ENCODE data around the gene PPTC7.
"Not testable (repeated sequence)": the region's sequence is repeated elsewhere in the genome, so short reads cannot be mapped to it uniquely, and the experiment has no call there.

PPTC7 gene

GRCh38 chr12:110600254-110600653 lies 17.1 kb upstream of the PPTC7 start:
- peak; percentile 5 for TF ChIP-seq CTCF (IDR thresholded peaks at IDR 0.05; ENCODE audit: insufficient read depth, low read length, missing control alignments)
- DNase-seq (ENCODE audit: low read depth, low spot score) = no peak
- no peak overlapping the region for H3K4me3 ChIP-seq (ENCODE audit: low read depth, low read length)
- ChIA-PET CTCF (interaction anchor here (0.7 to 19.8 kb wide), 23 partner anchors 9 to 288 kb away, joined by 3 to 671 read pairs (median 20); partner anchors contain the start of genes ARPC3, FAM216A, GPN3 and RAD9B), POLR2A (no interaction called here)

DNA sequence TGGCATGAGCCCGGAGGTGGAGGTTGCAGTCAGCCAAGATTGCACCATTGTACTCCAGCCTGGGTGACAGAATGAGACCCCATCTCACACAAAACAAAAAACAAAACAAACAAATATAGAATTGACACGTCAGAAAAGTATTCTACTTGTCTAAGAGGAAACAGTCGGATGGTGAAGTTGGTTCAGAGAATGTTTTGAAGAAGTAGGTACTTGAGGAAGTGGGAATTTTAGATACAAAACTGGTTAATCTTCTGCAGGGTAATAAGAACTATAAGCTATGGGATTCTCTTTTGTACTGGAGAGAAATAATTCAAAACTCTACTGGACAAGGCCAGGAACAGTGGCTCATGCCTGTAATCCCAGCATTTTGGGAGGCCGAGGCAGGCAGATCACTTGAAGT lies 16.2 kb upstream of the PPTC7 start:
- DNase-seq (ENCODE audit: low read depth, low spot score) = no peak
- H3K4me3 ChIP-seq (ENCODE audit: low read depth, low read length) = no peak overlapping the region
- no peak for TF ChIP-seq CTCF (IDR thresholded peaks at IDR 0.05; ENCODE audit: insufficient read depth, low read length, missing control alignments)
- CTCF ChIA-PET = interaction anchor here (0.9 to 19.8 kb wide), 14 partner anchors 8 to 147 kb away, joined by 3 to 671 read pairs (median 48); partner anchors contain the start of genes ARPC3, FAM216A, GPN3 and RAD9B
- POLR2A ChIA-PET = no interaction called here

- TF ChIP-seq CTCF (IDR thresholded peaks at IDR 0.05; ENCODE audit: insufficient read depth, low read length, missing control alignments) = no peak
- ChIA-PET CTCF (interaction anchor here (5.8 to 19.8 kb wide), 7 partner anchors 12 to 146 kb away, joined by 48 to 671 read pairs (median 161); partner anchors contain the start of genes ARPC3, FAM216A, GPN3 and RAD9B), POLR2A (no interaction called here)
- no peak overlapping the region for H3K4me3 ChIP-seq (ENCODE audit: low read depth, low read length)
- no peak for DNase-seq (ENCODE audit: low read depth, low spot score)
Observed at GRCh38 chr12:110597885-110598284, 14.8 kb upstream of the PPTC7 start.

DNA sequence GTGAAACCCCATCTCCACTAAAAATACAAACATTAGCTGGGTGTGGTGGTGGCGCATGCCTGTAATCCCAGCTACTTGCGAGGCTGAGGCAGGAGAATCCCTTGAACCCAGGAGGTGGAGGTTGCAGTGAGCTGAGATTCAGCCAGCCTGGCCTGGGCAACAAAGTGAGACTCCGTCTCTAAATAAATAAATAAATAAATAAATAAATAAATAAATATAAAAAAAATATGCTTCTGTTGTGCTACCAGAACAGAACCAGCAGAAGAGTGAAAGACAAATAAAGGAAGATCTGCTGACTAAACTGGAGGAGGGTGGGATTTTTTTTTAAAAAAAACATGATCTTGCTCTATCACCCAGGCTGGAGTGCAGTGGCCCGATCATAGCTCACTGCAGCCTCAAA lies 9.8 kb upstream of the PPTC7 start:
- H3K4me3 ChIP-seq (ENCODE audit: low read depth, low read length); DNase-seq (ENCODE audit: low read depth, low spot score): not testable (repeated sequence)
- CTCF ChIA-PET = interaction anchor here (0.9 to 19.8 kb wide), 7 partner anchors 8 to 84 kb away, joined by 3 to 671 read pairs (median 5); partner anchors contain the start of genes RAD9B and VPS29
- POLR2A ChIA-PET = interaction anchor here (0.6 kb wide), 1 partner anchor 102 kb away, joined by 3 read pairs; no protein-coding TSS in a partner anchor

DNA sequence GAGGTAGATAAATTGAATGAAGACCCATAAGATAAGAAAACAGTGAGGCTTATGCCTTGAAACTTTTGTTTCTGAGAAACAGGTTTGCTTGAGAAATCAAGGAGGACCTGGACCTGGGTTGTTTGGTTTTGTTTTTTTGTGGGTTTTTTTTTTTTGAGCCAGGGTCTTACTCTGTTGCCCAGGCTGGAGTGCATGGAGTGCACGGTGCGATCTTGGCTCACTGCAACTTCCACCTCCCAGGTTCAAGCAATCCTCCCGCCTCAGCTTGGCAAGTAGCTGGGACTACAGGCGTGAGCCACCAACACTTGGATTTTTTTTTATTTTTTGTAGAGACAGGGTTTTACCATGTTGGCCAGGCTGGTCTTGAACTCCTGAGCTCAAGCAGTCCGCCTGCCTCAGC lies 9.0 kb upstream of the PPTC7 start:
- no peak for TF ChIP-seq CTCF (IDR thresholded peaks at IDR 0.05; ENCODE audit: insufficient read depth, low read length, missing control alignments)
- POLR2A ChIA-PET = no interaction called here
- CTCF ChIA-PET = interaction anchor here (1.7 to 19.8 kb wide), 3 partner anchors 9 to 84 kb away, joined by 3 to 671 read pairs (median 48); partner anchors contain the start of genes RAD9B and VPS29
- DNase-seq (ENCODE audit: low read depth, low spot score) = no peak
- no peak overlapping the region for H3K4me3 ChIP-seq (ENCODE audit: low read depth, low read length)

DNA sequence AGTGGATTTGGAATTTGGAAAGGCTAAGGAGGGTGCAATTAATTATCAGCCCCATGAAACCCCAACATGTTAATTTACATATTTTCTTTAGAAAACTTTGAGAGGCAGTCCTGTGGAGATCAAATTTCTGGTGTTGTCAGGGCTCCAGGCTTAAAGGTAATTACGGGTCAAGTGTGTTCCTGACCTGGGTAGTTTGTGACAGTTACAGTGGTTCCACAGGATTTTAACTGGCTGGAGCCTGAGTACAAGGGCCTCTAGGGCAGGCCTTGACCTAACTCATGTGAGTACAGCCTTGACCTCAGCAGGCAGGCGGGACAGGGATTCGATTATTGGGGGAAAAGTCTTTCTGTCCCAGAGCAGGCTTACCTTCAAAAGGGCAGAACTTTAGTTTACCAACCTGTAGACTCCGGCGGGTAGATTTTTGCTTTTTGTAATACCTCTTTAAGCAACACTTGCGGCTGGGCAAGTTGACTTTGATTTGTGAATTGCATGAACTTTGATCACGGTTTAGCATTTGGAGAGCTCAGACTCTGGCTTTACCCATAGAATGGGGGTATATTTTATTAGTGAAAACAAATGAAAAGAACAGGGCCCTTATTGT lies 8.4 kb upstream of the PPTC7 start:
- POLR2A ChIA-PET = no interaction called here
- H3K4me3 ChIP-seq (ENCODE audit: low read depth, low read length) = no peak overlapping the region
- TF ChIP-seq CTCF (IDR thresholded peaks at IDR 0.05; ENCODE audit: insufficient read depth, low read length, missing control alignments) = no peak
- DNase-seq (ENCODE audit: low read depth, low spot score) = no peak
- CTCF ChIA-PET = interaction anchor here (0.9 to 19.8 kb wide), 6 partner anchors 10 to 141 kb away, joined by 3 to 671 read pairs (median 4); partner anchors contain the start of genes ARPC3, FAM216A, RAD9B and VPS29

Measured in AG04449 (cell line).